Upper lobe of left lung (tissue), 4 donors: ENCODE data around the gene RPS29.

Experiments
- CTCF ChIP-seq, 6 experiments: fragments of 450-650 bp in 4 of 6; fragments of 200-600 bp in 2 of 6; sonication (generic) in 2 of 6; IDR thresholded peaks; one replicate each; pipeline ENCODE4 v1.5.1; 2016 to 2019; ENCODE audit warnings: antibody characterized with exemption in 6 of 6
- EP300 ChIP-seq, 4 donors: sonication (generic); formaldehyde crosslinking; IDR thresholded peaks; one replicate each; pipeline ENCODE4 v1.5.1; 2017; ENCODE audit warnings: antibody characterized with exemption in 4 of 4, control low read depth in 2 of 4
- POLR2A ChIP-seq, 4 donors: fragments of 450-650 bp; IDR thresholded peaks; one replicate each; pipeline ENCODE4 v1.5.1; 2016 to 2017; ENCODE audit warnings: antibody characterized with exemption in 4 of 4, mild to moderate bottlenecking in 2 of 4
- POLR2AphosphoS5 ChIP-seq, 2 donors: sonication (generic); formaldehyde crosslinking; IDR thresholded peaks; one replicate each; pipeline ENCODE4 v1.5.1; 2017; ENCODE audit warnings: antibody characterized with exemption in 2 of 2

GRCh38 chr14:49553892-49554291 lies 32.3 kb downstream of the RPS29 start:
- TF ChIP-seq POLR2A (IDR thresholded peaks at IDR 0.05) = no peak
- no peak for TF ChIP-seq CTCF (IDR thresholded peaks at IDR 0.05)
- TF ChIP-seq POLR2AphosphoS5 (IDR thresholded peaks at IDR 0.05) = no peak
- TF ChIP-seq EP300 (IDR thresholded peaks at IDR 0.05) = no peak
